ENCODE data around the gene RASA4B.

DNA sequence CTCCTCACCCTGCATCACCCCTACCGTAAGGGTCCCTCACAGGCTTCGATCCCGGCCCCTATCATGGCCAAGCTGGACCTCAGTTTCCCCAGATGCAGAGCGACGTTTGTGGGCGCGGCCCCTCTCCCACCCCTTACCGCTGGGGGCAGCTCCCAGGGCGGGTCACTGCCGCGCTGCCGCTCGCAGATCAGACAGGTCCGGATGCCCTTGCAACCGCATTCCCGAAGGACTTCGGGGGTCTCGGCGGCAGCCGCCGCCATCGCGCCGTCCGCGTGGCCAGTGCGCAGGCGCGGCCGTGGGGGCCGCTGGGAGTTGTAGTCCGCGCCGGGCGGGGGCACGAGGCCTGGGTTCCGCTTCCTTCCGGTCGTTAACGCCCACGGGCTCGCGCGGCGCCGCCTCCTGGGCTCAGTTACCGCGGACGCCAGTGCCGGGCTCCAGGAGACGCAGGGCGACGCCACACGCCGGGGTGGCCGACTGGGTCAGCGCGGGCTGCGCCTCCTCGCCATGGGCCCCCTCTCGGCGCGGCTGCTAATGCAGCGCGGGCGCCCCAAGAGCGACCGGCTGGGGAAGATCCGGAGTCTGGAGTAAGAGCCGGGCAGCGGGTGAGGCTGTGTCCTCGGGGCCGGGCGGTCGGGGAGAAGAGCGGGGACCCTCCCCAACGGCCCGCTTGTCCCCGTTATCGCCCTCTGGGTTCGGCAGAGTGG lies 52.8 kb downstream of the RASA4B start, which contains the start of the genes ALKBH4 and LRWD1:
- TF ChIP-seq EZH2 (IDR thresholded peaks at IDR 0.05; ENCODE audit: low read length): no peak
- TF ChIP-seq, protein P1, sequence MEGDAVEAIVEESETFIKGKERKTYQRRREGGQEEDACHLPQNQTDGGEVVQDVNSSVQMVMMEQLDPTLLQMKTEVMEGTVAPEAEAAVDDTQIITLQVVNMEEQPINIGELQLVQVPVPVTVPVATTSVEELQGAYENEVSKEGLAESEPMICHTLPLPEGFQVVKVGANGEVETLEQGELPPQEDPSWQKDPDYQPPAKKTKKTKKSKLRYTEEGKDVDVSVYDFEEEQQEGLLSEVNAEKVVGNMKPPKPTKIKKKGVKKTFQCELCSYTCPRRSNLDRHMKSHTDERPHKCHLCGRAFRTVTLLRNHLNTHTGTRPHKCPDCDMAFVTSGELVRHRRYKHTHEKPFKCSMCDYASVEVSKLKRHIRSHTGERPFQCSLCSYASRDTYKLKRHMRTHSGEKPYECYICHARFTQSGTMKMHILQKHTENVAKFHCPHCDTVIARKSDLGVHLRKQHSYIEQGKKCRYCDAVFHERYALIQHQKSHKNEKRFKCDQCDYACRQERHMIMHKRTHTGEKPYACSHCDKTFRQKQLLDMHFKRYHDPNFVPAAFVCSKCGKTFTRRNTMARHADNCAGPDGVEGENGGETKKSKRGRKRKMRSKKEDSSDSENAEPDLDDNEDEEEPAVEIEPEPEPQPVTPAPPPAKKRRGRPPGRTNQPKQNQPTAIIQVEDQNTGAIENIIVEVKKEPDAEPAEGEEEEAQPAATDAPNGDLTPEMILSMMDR (optimal IDR thresholded peaks at IDR 0.05 in 1 of 3, IDR thresholded peaks at IDR 0.05 in 1 of 3, conservative IDR thresholded peaks at IDR 0.05 in 1 of 3; ENCODE audit: extremely low read depth in 1 of 3, insufficient read depth in 2 of 3, low read length in 3 of 3): peak in 1 of 3 experiments; percentile 27
